Measurements from ENCODE around the gene RBBP7.
A peak's percentile ranks its signal among the peaks of the same experiment; 100 is the strongest.
"Not testable (repeated sequence)": the region's sequence is repeated elsewhere in the genome, so short reads cannot be mapped to it uniquely, and the experiment has no call there.

Gene RBBP7

DNA sequence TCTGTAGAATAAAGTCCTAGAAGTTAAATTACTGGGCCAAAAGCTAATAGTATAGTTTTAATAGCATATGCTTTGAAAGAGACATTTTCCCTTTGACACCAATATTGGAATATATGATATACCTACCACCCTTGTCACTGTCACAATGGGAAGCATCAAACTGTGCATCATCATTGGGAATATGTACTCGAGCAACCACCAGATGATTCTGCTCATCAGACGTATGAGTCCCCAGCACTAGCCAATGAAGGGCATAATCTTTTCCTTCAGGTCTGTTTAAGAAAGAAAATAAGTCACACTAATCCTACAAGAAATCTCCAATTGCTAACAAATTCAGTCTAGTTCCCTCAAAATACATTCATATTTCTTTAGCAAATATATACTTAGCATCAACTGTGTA, 7.3 kb downstream of the RBBP7 start:
- DNase-seq: no peak

GRCh38 chrX:16856744-16857143, 13.4 kb downstream of the RBBP7 start:
- no peak for DNase-seq

DNA sequence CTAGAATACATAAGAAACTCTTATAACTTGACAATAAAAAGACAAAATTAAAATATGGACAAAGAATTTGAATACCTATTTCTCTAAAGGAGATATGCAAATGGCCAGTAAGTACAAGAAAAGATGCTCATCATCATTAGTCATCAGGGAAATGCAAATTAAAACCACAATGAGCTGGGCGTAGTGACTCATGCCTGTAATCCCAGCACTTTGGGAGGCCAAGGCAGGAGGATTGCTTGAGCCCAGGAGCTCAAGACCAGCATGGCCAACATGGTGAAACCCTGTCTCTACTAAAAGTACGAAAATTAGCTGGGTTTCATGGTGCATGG, 14.1 kb downstream of the RBBP7 start:
- not testable (repeated sequence) for DNase-seq

GRCh38 chrX:16855363-16856075, 14.6 kb downstream of the RBBP7 start:
- no peak for DNase-seq

DNA sequence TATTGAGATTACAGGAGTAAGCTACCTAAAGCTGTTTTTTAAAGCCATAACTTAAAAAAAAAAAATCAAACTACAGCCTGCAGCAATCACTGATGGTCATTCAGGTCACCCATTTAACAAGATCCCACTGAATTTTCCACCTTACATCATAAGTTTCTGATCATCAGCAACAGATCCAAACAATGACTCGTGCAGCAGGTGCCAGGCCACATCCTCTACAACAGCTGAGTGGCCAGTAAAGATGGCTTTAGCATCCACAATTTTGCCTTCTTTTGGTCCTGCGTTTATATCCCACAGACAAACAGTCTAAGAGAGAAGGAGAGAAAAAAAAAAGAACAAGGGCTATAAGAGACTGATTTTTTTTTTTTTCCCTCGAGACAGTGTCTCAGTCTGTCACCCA, 16.6 kb downstream of the RBBP7 start:
- no peak for DNase-seq

DNA sequence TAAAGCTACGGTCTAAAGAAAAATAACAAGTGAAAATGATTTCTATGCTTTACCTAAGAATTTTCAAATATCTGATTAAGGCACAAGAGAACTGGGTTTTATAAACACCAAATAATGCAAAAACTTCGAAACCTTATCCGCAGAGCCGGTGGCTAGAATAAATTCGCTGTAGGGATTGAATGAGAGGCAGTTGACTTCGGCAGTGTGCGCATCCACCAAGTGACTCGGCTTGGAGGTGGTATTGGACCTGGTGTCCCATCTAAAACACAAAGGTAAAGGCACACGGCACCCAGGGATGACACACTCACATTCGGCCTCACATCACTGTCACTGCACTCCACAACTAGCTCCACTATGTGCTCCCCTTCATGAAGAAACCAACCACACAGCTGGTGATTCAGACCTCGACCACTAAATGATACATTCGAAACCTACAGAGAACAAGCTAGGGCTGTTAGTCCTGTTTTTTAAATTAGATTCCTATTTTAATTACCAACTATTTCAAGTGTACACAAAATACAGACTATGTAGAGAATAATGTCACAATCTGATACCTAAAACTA, 17.5 kb downstream of the RBBP7 start:
- DNase-seq: no peak

GRCh38 chrX:16851827-16852226, 18.3 kb downstream of the RBBP7 start:
- no peak for DNase-seq

DNA sequence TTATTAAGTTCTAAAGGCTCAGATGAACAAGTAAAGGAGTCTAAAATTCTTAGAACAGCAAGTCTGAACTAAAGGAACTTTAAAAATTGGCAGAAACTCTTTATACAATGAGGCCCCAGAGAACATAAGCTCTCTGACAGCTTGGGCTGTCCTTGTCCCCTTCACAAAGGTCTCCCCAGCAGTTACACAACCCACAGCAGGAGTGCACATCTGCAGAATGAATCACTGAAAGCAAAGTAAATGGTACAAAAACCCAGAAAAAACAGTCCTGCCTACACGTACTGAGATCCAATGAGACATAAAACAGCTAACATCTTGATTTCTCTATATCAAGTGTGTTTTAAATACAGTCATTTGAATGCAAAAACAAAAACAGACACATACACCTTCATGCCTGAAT, 18.7 kb downstream of the RBBP7 start:
- no peak for DNase-seq

DNA sequence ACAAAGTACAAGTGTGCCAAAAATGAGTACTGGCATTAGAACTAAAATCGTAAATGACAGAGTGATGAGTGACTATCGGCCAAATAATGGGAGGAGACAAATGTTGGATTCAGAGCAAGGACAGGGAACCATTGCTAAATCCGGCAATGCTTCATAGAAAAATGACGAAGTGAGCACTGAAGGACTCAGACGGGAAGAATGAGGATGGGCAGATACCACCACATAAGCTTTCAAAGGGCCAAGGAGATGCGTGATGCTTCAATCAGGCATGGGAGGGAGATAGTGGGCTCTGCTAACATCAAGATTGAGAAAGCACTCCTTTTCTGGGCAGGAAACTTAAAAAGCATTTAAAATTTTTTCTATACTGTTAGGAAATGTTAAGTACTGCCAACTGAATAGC, 21.6 kb downstream of the RBBP7 start:
- DNase-seq: no peak

- no peak for DNase-seq
Observed at GRCh38 chrX:16845686-16846085, 24.5 kb downstream of the RBBP7 start.

- no peak for DNase-seq
Observed at GRCh38 chrX:16843208-16843909, 26.8 kb downstream of the RBBP7 start.

DNA sequence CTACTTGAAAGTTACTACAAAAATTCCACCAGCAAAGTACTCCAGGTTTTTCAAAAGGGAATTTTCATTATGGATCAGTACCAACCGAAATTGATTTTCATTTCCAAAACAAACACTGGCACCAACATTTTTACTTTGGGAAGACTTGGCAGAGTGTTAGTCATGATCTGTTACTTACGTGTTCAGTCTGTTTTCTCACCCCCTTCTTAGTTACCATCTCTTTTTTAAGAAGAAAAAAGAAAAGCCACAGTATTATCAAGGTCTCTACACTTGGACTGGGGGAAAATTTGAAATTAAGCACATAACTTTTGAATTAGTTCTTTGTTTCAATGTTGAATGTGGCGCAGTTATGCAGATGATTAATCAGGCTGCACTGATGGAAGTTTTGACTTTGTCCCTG, 27.5 kb downstream of the RBBP7 start:
- DNase-seq: no peak

DNA sequence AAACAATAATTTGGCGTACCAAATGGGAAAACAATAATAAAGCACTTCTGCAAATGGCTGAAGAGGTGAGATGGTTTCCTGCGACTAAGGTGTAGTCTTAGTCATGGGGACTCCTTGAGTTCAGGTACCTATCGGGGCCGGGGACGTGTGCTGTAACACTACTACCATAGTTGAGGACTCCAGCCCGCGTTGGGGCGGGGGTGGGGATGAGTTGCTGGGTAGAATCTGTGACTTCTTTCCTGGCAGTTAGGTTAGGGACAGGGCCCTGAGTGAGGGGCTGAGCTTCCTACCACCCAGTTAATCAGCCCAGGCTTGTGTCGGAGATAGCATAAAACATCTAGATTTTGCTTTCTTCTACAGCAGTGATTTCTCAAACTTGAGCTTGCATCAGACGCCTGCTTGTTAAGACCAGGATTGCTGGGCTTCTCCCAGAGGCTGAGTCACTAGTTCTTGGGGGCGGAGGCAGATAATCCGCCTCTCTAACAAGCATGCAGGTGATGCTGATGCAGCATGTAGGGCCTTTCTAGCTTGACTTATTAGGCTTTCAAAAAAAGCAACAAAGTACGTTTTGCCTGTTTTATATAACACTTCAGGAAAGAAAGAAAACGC, 30.2 kb downstream of the RBBP7 start:
- DNase-seq: no peak

DNA sequence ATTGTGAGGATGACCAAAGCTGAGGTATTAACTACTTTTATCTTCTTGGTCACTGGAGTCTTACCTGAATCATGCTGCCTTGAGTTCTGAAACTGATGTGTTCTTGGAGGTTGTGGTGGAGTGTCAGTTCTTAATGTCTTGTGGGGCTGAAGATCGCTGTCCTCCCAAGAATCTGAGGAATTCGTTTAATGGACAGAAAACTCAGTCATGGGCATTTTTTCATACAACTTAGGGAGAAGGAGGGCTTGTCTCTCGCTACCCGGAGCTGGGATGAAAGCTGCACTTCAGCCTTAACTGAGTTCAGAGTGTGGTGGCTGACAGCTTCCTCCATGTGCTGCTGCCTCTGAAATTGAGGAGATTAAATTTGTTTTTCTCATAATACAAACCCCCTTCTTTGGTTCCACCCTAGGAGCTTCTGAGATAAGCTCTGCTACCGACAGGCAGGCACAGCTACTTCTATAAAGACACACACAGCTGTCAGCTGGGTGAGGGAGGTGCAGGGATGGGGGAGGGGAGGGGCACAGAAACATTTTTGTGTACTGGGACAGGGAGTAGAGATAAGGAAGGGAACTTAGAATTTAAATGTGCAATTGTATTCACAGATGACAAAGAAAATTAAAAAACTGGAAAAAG, 30.8 kb downstream of the RBBP7 start:
- DNase-seq: no peak

DNA sequence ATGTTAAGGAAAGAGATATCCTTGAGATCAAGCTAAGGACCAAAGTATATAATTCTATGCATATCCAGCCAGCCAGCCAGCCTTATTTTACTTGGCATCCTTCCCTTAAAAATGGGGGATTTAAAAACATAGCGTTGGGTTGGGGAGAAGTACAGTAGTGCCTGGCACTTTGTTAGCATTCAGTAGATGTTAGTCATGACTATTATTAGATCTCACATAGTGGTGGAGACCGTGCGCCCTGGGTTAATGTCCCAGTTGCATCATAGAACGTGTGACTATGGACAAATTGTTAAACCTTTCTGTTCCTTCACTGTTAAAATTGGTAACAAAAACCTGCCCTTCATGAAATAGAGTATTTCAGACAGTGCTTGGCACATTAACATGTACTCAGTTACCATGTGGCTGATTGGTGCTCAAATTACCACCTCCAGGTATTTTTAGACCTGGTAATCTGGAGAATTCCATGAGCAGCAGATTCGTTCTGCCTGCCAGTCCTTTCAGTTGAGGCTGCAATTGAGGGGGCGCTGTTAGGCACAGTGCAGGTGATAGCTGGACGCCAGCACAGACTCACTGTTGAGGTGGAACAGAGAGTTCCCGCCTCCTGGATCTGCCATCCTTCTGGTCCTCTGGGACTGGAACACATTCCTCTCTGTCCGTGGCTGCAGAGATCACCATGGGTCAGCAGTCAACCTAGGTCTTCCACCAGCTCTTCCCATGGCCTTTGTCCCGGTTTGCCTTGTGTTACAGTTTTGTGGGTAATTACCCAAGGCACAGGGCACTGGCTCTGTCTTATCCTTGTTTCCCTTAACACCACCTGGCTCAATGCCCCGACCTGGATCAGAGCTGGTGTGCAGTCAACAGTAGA, 31.7 kb downstream of the RBBP7 start:
- no peak for DNase-seq

DNA sequence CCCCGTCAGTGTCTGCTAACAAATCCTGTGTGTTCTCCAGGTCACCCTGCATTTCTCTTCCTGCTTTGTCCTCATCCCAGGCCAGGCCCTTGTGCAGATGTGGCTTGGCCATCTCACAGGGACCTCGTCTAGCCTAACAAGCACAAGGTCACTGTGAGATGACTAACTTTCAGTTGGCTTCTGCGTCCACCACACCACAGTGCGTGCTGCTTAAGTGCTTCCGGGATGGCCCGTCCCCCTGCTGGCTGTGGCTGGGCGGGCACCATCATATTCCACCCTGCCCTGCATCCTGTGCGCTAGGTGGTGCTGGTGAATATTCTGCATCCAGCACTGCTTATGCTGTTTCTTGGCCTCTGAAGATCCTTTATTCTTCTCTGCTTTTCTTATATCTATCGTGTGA, 33.8 kb downstream of the RBBP7 start:
- peak in 1 of 2 donors; percentile 1 for DNase-seq

DNA sequence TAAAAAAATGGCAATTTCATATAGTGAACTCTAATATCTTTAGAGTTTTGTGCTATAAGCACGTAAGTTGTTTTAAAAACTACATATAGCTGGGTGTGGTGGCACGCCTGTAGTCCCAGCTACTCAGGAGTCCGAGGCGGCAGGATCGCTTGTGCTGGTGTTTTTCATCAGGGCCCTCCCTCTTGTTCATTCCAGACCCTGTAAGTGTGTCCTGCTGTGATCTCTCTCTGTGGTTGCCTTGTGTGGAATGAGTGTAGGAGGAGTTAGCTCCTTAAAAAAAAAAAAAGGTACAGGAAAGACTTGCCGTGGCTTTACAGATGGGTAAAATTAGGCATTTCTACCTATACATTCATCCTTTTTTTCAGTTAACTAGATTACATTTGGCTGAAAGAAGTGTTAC, 35.4 kb downstream of the RBBP7 start:
- DNase-seq: no peak

- no peak for DNase-seq
Observed at GRCh38 chrX:16832301-16832700, 37.9 kb downstream of the RBBP7 start.

DNA sequence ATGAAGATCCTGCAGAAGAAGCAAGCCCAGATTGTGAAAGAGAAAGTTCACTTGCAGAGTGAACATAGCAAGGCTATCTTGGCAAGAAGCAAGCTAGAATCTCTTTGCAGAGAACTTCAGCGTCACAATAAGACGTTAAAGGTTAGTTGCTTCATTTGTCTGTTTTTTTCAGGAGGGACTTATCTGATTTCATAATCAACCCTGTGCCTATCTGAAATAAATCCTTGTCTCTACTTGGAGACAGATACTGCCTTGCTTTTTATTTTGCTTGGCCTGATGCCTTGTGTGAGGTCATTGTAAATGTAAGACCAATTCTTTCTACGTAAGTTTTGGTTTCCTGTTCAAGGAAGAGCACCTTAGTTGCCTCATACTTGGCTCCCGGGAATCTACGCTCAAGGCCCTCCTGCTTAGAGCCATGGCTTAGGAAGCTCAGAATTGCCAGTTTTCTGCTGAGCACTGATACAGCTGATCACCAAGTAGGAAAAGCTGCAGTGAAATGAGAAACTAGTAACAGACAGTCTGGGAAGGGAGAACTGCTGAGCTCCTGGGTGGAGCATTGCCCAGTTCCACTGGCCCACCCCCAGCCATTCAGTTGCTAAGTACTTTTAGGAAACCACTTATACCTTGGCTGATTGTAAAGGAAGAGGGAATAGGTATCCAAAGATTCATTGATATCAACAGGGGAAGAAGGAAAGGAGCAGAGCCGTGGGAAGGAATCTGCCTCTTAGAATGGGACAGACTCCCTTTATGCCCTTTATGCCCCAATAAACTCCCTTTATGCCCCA, 41.8 kb downstream of the RBBP7 start:
- no peak for DNase-seq

DNA sequence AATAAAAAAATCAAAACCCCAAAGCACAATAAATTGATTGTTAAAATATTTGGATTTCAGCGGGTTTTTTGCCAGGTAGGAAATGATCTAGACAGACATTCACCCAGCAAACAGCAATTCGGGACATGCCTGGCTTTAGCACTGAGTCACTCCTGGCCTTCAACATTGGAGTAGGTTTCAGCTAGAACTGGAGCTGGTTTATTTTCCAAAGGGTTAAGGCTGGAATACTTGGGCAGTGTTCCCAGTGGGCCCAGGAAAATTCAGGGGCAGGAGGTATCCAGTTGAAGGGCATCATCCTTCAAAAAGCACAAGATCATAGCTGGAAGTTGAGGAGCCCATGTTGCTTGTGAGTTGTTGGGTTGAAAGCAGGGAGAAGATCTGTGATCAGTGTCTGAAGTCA, 42.9 kb downstream of the RBBP7 start:
- no peak for DNase-seq

DNA sequence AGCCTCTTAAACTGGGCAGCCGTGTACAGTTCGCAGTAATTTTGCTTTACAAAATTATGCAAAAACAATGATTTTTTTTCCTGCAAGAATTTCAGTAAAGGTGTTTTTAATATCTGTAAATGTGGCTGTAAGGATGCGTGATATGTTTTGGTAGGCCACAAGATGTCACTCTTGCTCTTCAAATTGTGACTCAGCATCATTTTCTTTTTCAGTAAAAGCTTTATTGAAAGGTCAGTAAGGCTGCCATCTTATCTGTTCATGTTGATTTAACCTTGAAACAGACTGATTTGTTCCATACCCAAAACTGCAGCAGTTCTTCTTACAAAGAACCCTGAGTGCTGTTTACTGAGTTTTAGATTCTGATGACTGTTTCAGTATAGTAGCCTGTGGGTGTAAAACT, 44.0 kb downstream of the RBBP7 start:
- DNase-seq: peak in 1 of 2 donors; percentile 68

Measured in hippocampal formation (tissue), 2 donors.